Ammon's horn (tissue), 1 donor: Measurements from ENCODE around the gene IL1R2.

Experiments used
- DNase-seq: peaks from one replicate; pipeline ENCODE4 v3.0.0-alpha.2; 2016; ENCODE audit warnings: low spot score

The IL1R2 gene

GRCh38 chr2:101991721-101992145 lies at the start of gene IL1R2:
Gene IL1R2 (plus strand): TSS chr2:101991960. CDS start chr2:102008576, 16,616 bp downstream.
- no peak for DNase-seq

GRCh38 chr2:101942851-101943250 lies 48.9 kb upstream of the IL1R2 start:
- DNase-seq = no peak

- DNase-seq = no peak
These were observed 45.3 kb upstream of the IL1R2 start for GRCh38 chr2:101946372-101947039.

- no peak for DNase-seq
These were observed 44.4 kb upstream of the IL1R2 start for GRCh38 chr2:101947374-101947773.

GRCh38 chr2:101948625-101949155 lies 43.1 kb upstream of the IL1R2 start:
- DNase-seq = no peak

- DNase-seq = no peak
These were observed 42.5 kb upstream of the IL1R2 start for GRCh38 chr2:101949304-101949703.

- DNase-seq = no peak
These were observed 40.5 kb upstream of the IL1R2 start for GRCh38 chr2:101951296-101951695.

GRCh38 chr2:101952551-101952950 lies 39.2 kb upstream of the IL1R2 start:
- DNase-seq = no peak

GRCh38 chr2:101956465-101957438 lies 35.0 kb upstream of the IL1R2 start:
- DNase-seq = no peak

- DNase-seq = no peak
These were observed 33.7 kb upstream of the IL1R2 start for GRCh38 chr2:101958061-101958460.

GRCh38 chr2:101960819-101961337 lies 30.9 kb upstream of the IL1R2 start:
- no peak for DNase-seq

GRCh38 chr2:101961338-101962191 lies 30.2 kb upstream of the IL1R2 start:
- DNase-seq = peak; percentile 82

GRCh38 chr2:101962309-101962708 lies 29.5 kb upstream of the IL1R2 start:
- DNase-seq = no peak

- DNase-seq = no peak
These were observed 28.6 kb upstream of the IL1R2 start for GRCh38 chr2:101963198-101963597.

GRCh38 chr2:101967826-101968513 lies 23.8 kb upstream of the IL1R2 start:
- peak; percentile 19 for DNase-seq

- no peak for DNase-seq
These were observed 22.0 kb upstream of the IL1R2 start for GRCh38 chr2:101969723-101970122.

- DNase-seq = no peak
These were observed 20.9 kb upstream of the IL1R2 start for GRCh38 chr2:101970901-101971300.

- DNase-seq = no peak
These were observed 19.9 kb upstream of the IL1R2 start for GRCh38 chr2:101971836-101972235.

GRCh38 chr2:101972621-101973434 lies 18.9 kb upstream of the IL1R2 start:
- no peak for DNase-seq

- DNase-seq = no peak
These were observed 17.1 kb upstream of the IL1R2 start for GRCh38 chr2:101974663-101975062.
